C4-2B (cell line): ENCODE measurements around the gene ZNF836.

Experiments
- H3K27ac ChIP-seq: fragments of 450-650 bp; 2 replicates; pipeline ENCODE4 v1.5.1; 2017
- ZFX ChIP-seq: fragments of 450-650 bp; IDR thresholded peaks from 2 replicates; pipeline ENCODE4 v1.6.1; 2017
- TF ChIP-seq, protein P1 (sequence below): fragments of 450-650 bp; conservative IDR thresholded peaks from 2 replicates; pipeline ENCODE4 v1.5.1; 2017; ENCODE audit warnings: mild to moderate bottlenecking

ZNF836 gene

GRCh38 chr19:52115526-52116053 is 55.8 kb downstream of the ZNF836 start:
- H3K27ac ChIP-seq: no peak overlapping the region
- TF ChIP-seq, protein P1, sequence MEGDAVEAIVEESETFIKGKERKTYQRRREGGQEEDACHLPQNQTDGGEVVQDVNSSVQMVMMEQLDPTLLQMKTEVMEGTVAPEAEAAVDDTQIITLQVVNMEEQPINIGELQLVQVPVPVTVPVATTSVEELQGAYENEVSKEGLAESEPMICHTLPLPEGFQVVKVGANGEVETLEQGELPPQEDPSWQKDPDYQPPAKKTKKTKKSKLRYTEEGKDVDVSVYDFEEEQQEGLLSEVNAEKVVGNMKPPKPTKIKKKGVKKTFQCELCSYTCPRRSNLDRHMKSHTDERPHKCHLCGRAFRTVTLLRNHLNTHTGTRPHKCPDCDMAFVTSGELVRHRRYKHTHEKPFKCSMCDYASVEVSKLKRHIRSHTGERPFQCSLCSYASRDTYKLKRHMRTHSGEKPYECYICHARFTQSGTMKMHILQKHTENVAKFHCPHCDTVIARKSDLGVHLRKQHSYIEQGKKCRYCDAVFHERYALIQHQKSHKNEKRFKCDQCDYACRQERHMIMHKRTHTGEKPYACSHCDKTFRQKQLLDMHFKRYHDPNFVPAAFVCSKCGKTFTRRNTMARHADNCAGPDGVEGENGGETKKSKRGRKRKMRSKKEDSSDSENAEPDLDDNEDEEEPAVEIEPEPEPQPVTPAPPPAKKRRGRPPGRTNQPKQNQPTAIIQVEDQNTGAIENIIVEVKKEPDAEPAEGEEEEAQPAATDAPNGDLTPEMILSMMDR: no peak
- no peak for TF ChIP-seq ZFX

- no peak overlapping the region for H3K27ac ChIP-seq
- no peak for TF ChIP-seq ZFX
- TF ChIP-seq, protein P1: no peak
Observed at GRCh38 chr19:52114691-52115090, 56.7 kb downstream of the ZNF836 start.

DNA sequence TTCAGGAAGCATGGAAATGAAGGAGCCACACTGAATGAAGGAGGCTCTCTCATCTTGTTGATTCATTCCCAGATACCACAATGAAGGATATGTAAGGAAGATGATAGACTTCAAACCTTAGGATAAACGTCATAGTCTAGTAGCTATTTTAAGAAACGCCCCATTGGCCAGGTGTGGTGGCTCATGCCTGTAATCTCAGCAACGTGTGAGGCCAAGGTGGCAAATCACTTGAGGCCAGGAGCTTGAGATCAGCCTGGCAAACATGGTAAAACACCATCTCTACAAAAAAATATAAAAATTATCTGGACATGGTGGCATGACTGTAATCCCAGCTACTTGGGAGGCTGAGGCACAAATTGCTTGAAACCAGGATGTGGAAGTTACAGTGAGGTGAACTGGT is 58.8 kb downstream of the ZNF836 start:
- TF ChIP-seq, protein P1: no peak
- no peak for TF ChIP-seq ZFX
- H3K27ac ChIP-seq: no peak overlapping the region

DNA sequence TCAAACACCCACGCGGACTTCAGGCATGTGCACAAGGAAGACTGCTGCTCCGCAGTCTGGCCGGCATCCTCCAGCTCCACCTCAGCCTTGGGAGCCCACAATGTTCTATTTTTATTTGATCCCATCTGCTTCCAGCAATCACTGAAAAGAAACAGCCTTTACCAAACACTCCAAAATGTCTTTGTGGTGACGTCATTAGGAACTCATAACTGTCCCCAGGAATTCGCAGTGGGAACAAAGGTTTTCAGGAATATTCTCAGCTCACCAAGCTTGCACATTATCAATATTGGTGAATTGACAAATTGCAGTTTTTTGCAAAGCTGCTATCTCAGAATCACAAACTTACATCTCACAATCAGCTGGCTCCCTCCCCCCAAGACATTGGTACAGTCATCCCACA is 60.6 kb downstream of the ZNF836 start:
- no peak for TF ChIP-seq ZFX
- TF ChIP-seq, protein P1: no peak
- H3K27ac ChIP-seq: no peak overlapping the region
